Measurements from ENCODE around the gene RFFL. TPM values are rescaled to one million over a fixed set of nuclear protein-coding genes. Genes with fewer than 3 reads are reported as not detected.

Gene RFFL
- total RNA-seq, 4 donors from 2014 or later, result 11.5 to 38.5 (median 14.6) TPM

- H3K36me3 ChIP-seq, result no peaks in the 10 kb centered on the region
- H3K4me1 ChIP-seq, result peaks cover 0 to 5% of the 10 kb centered on the region in 2 donors
- intact Hi-C loops (cut with DNase I; ENCODE audit: low total_unique reads), result no loop called here
- H3K4me3 ChIP-seq, result no peak overlapping the region
- TF ChIP-seq POLR2A (IDR thresholded peaks at IDR 0.05) (no peak), CTCF (IDR thresholded peaks at IDR 0.05) (no peak)
- no peaks in the 10 kb centered on the region for H3K9me3 ChIP-seq
- H3K27ac ChIP-seq, result no peak overlapping the region
- DNase-seq, result no peak
- H3K27me3 ChIP-seq, result no peaks in the 10 kb centered on the region
These were observed 23.5 kb upstream of the RFFL start for GRCh38 chr17:35086931-35087573.

GRCh38 chr17:35086164-35086563 lies 22.7 kb upstream of the RFFL start:
- Histone ChIP-seq H3K27me3 (no peaks in the 10 kb centered on the region), H3K27ac (no peak overlapping the region), H3K36me3 (no peaks in the 10 kb centered on the region), H3K4me1 (peaks cover 0 to 5% of the 10 kb centered on the region in 2 donors), H3K9me3 (no peaks in the 10 kb centered on the region), H3K4me3 (no peak overlapping the region)
- DNase-seq, result no peak
- TF ChIP-seq POLR2A (IDR thresholded peaks at IDR 0.05) (no peak), CTCF (IDR thresholded peaks at IDR 0.05) (no peak)
- intact Hi-C loops (cut with DNase I; ENCODE audit: low total_unique reads), result no loop called here

GRCh38 chr17:35084987-35085386 lies 21.5 kb upstream of the RFFL start:
- Histone ChIP-seq H3K4me3 (no peak overlapping the region), H3K27ac (no peak overlapping the region), H3K36me3 (no peaks in the 10 kb centered on the region), H3K27me3 (no peaks in the 10 kb centered on the region), H3K4me1 (peaks cover 0 to 9% of the 10 kb centered on the region in 2 donors), H3K9me3 (no peaks in the 10 kb centered on the region)
- no peak for DNase-seq
- intact Hi-C loops (cut with DNase I; ENCODE audit: low total_unique reads), result no loop called here
- TF ChIP-seq CTCF (IDR thresholded peaks at IDR 0.05), result no peak
- TF ChIP-seq POLR2A (IDR thresholded peaks at IDR 0.05), result no peak

- Histone ChIP-seq H3K4me1 (peaks cover 0 to 9% of the 10 kb centered on the region in 2 donors), H3K36me3 (no peaks in the 10 kb centered on the region), H3K27ac (no peak overlapping the region), H3K4me3 (no peak overlapping the region), H3K9me3 (no peaks in the 10 kb centered on the region), H3K27me3 (no peaks in the 10 kb centered on the region)
- intact Hi-C loops (cut with DNase I; ENCODE audit: low total_unique reads), result no loop called here
- no peak for DNase-seq
- TF ChIP-seq CTCF (IDR thresholded peaks at IDR 0.05), result no peak
These were observed 19.6 kb upstream of the RFFL start for GRCh38 chr17:35083071-35083470.

GRCh38 chr17:35082073-35082657 lies 18.7 kb upstream of the RFFL start:
- Histone ChIP-seq H3K27ac (no peak overlapping the region), H3K4me3 (no peak overlapping the region), H3K4me1 (peaks cover 0 to 4% of the 10 kb centered on the region in 2 donors), H3K9me3 (no peaks in the 10 kb centered on the region), H3K27me3 (no peaks in the 10 kb centered on the region), H3K36me3 (no peaks in the 10 kb centered on the region)
- intact Hi-C loops (cut with DNase I; ENCODE audit: low total_unique reads), result no loop called here
- DNase-seq, result no peak
- no peak for TF ChIP-seq POLR2A (IDR thresholded peaks at IDR 0.05)
- no peak for TF ChIP-seq CTCF (IDR thresholded peaks at IDR 0.05)

Measured in uterus (tissue), 4 donors.